AG04449 (cell line): ENCODE measurements around the gene NSL1.
"Not testable (repeated sequence)": the region's sequence is repeated elsewhere in the genome, so short reads cannot be mapped to it uniquely, and the experiment has no call there.

ENCODE experiments used
- CTCF ChIA-PET: fragments of 350-600 bp; formaldehyde crosslinking; extraction: SDS; loops from one replicate; lab custom pipeline; 2021; ENCODE audit warnings: antibody characterized with exemption; lab: Yijun Ruan, JAX
- POLR2A ChIA-PET: fragments of 400-600, 350-600 bp; formaldehyde crosslinking; extraction: SDS; loops from one replicate; lab custom pipeline; 2020; ENCODE audit warnings: antibody characterized with exemption, inconsistent platforms; lab: Yijun Ruan, JAX
- DNase-seq: peaks from one replicate; pipeline ENCODE4 v3.0.0-alpha.2; 2010; ENCODE audit warnings: low read depth, low spot score
- H3K4me3 ChIP-seq: 2 replicates; pipeline ENCODE4 v1.5.1; 2011; ENCODE audit warnings: low read depth, mild to moderate bottlenecking, control low read depth, low read length
- CTCF ChIP-seq: IDR thresholded peaks from one replicate; pipeline ENCODE4 v1.5.1; 2011; ENCODE audit warnings: mild to moderate bottlenecking, moderate library complexity, low read length, control low read depth, inconsistent platforms; ENCODE audit not compliant: insufficient read depth; ENCODE audit errors: missing control alignments

NSL1 gene, protein sequence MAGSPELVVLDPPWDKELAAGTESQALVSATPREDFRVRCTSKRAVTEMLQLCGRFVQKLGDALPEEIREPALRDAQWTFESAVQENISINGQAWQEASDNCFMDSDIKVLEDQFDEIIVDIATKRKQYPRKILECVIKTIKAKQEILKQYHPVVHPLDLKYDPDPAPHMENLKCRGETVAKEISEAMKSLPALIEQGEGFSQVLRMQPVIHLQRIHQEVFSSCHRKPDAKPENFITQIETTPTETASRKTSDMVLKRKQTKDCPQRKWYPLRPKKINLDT

GRCh38 chr1:212791676-212792395, at the start of gene NSL1, which contains the start of gene TATDN3:
TSS of gene NSL1 (minus strand) at chr1:212791777. CDS start at chr1:212791763, 14 bp downstream.
TSS of gene TATDN3 (plus strand) at chr1:212791894. CDS start at chr1:212791922, 28 bp downstream.
- no peak for TF ChIP-seq CTCF
- DNase-seq: no peak
- POLR2A ChIA-PET: interaction anchor here (0.5 to 1.7 kb wide), 5 partner anchors 10 to 1373 kb away, joined by 3 to 10 read pairs (median 3); partner anchors contain the start of genes ATF3 and FLVCR1
- H3K4me3 ChIP-seq: peak within 1 kb of the TSS; percentile 95
- CTCF ChIA-PET: interaction anchor here (1.1 to 4.3 kb wide), 6 partner anchors 10 to 721 kb away, joined by 4 to 29 read pairs (median 11); no protein-coding TSS in a partner anchor

GRCh38 chr1:212838145-212838544, 46.6 kb upstream of the NSL1 start:
- ChIA-PET CTCF (no interaction called here), POLR2A (no interaction called here)
- DNase-seq: no peak
- no peak for TF ChIP-seq CTCF
- H3K4me3 ChIP-seq: no peak overlapping the region

DNA sequence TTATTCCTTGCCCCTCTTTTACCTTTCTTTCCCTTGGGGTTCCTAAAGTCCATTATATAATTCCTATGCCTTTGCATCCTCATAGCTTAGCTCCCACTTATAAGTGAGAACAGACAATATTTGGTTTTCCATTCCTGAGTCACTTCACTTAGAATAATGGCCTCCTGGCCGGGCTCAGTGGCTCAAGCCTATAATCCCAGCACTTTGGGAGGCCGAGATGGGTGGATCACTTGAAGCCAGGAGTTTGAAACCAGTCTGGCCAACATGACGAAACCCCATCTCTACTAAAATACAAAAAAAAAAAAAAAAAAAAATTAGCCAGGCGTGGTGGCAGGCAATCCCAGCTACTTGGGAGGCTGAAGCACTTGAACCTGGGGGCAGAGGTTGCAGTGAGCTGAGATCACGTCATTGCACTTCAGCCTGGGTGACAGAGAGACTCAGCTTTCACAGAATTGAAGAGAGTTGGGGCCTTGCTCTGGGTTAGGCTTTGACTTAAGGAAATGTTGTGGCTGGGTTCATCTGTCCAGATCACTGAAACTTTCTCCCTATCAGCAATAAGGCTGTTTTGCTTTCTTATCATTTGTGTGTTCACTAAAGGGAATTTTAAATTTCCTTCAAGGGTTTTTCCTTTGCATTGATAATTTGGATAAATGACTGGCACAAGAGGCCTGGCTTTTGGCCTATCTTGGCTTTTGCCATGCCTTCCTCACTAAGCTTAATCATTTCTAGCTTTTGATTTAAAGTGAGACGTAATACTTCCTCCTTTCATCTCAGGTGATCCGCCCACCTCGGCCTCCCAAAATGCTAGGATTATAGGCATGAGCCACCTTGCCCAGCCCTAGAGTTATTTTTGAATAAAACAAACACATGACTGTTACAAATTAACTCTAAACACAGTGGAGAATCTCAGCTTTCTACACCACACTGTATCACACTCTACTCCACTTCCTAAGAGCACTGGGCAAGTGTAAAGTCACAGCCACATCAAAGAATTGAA, 41.9 kb upstream of the NSL1 start:
- POLR2A ChIA-PET, DNase-seq, H3K4me3 ChIP-seq: not testable (repeated sequence)
- CTCF ChIA-PET: interaction anchor here (1.8 kb wide), 1 partner anchor 169 kb away, joined by 5 read pairs; no protein-coding TSS in a partner anchor

GRCh38 chr1:212828395-212828794, 36.8 kb upstream of the NSL1 start:
- TF ChIP-seq CTCF: no peak
- ChIA-PET POLR2A (interaction anchor here (1.0 kb wide), 1 partner anchor 9 kb away, joined by 3 read pairs; no protein-coding TSS in a partner anchor), CTCF (interaction anchor here (0.8 to 1.4 kb wide), 2 partner anchors 14 to 166 kb away, joined by 3 to 4 read pairs; no protein-coding TSS in a partner anchor)
- no peak for DNase-seq
- no peak overlapping the region for H3K4me3 ChIP-seq

GRCh38 chr1:212827831-212828278, 36.3 kb upstream of the NSL1 start:
- POLR2A ChIA-PET: interaction anchor here (1.0 kb wide), 1 partner anchor 9 kb away, joined by 3 read pairs; no protein-coding TSS in a partner anchor
- no peak overlapping the region for H3K4me3 ChIP-seq
- TF ChIP-seq CTCF: no peak
- CTCF ChIA-PET: interaction anchor here (0.8 to 1.4 kb wide), 2 partner anchors 13 to 167 kb away, joined by 3 to 4 read pairs; no protein-coding TSS in a partner anchor
- no peak for DNase-seq

DNA sequence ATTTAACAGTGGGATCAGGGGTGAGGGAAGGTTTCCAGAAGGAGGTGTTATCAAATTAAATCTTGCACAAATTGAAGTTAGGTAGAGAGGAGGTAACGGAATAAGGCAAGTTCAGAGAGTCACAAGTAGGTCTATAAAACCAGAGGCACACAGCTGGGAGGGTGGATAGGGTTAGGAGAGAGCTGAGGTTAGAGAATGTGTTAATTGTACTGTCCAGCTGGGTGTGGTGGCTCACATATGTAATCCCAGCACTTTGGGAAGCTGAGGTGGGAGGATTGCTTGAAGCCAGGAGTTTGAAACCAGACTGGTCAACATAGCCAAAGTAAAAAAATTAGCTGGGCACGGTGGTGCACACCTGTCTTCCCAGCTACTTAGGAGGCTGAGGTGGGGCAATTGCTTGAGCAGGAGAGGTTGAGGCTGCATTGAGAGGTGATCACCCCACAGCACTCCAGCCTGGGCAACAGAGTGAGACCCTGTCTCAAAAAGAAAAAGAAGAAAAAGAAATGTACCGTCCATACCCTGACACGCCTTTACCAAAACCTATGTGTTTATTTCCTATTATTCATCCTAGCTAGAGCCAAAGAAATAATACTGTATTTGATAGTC, 35.7 kb upstream of the NSL1 start:
- ChIA-PET CTCF (interaction anchor here (1.4 kb wide), 1 partner anchor 168 kb away, joined by 3 read pairs; no protein-coding TSS in a partner anchor), POLR2A (no interaction called here)
- DNase-seq: no peak
- H3K4me3 ChIP-seq: no peak overlapping the region
- TF ChIP-seq CTCF: no peak
